ENCODE measurements around the gene ZBTB14. TPM values are rescaled to one million over a fixed set of nuclear protein-coding genes. Genes with fewer than 3 reads are reported as not detected.

Gene ZBTB14, protein sequence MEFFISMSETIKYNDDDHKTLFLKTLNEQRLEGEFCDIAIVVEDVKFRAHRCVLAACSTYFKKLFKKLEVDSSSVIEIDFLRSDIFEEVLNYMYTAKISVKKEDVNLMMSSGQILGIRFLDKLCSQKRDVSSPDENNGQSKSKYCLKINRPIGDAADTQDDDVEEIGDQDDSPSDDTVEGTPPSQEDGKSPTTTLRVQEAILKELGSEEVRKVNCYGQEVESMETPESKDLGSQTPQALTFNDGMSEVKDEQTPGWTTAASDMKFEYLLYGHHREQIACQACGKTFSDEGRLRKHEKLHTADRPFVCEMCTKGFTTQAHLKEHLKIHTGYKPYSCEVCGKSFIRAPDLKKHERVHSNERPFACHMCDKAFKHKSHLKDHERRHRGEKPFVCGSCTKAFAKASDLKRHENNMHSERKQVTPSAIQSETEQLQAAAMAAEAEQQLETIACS
- 4.2 and 8.5 TPM in 2 replicates for total RNA-seq

GRCh38 chr18:5295231-5295920, at the start of gene ZBTB14:
ZBTB14 (minus strand) TSS chr18:5295726; CDS start chr18:5293246, 2,480 bp downstream.

Other genes with a start within 250 kb of the ZBTB14 start
- not detected in 2 replicates for gene AKAIN1, start 98.5 kb downstream of the ZBTB14 start, total RNA-seq
- gene EPB41L3, start 248.3 kb upstream of the ZBTB14 start, total RNA-seq: 15.0 and 25.4 TPM in 2 replicates